Stimulated activated naive CD8-positive, alpha-beta T cell treated with anti-CD3 and anti-CD28 coated beads, Interleukin-15, Interleukin-2, amounts not matched to agents 100 ng/mL and 50 ng/mL, for 24 hours (primary cell): ENCODE results near the gene PRKN.
A peak's percentile ranks its signal among the peaks of the same experiment; 100 is the strongest.

Source experiments
- H3K27ac Mint-ChIP-seq: one replicate; pipeline ENCODE4 v1.8.0; 2021; ENCODE audit warnings: mild to moderate bottlenecking, mixed read lengths
- H3K27me3 Mint-ChIP-seq: one replicate; pipeline ENCODE4 v1.8.0; 2021; ENCODE audit warnings: mixed read lengths
- H3K36me3 Mint-ChIP-seq: one replicate; pipeline ENCODE4 v1.8.0; 2021; ENCODE audit warnings: low read depth, mixed read lengths
- H3K4me1 Mint-ChIP-seq: one replicate; pipeline ENCODE4 v1.8.0; 2021; ENCODE audit warnings: low read depth, mixed read lengths
- H3K4me3 Mint-ChIP-seq: one replicate; pipeline ENCODE4 v1.8.0; 2021; ENCODE audit warnings: mild to moderate bottlenecking, mixed read lengths
- H3K9me3 Mint-ChIP-seq: one replicate; pipeline ENCODE4 v1.8.0; 2021; ENCODE audit warnings: mixed read lengths

PRKN gene

DNA sequence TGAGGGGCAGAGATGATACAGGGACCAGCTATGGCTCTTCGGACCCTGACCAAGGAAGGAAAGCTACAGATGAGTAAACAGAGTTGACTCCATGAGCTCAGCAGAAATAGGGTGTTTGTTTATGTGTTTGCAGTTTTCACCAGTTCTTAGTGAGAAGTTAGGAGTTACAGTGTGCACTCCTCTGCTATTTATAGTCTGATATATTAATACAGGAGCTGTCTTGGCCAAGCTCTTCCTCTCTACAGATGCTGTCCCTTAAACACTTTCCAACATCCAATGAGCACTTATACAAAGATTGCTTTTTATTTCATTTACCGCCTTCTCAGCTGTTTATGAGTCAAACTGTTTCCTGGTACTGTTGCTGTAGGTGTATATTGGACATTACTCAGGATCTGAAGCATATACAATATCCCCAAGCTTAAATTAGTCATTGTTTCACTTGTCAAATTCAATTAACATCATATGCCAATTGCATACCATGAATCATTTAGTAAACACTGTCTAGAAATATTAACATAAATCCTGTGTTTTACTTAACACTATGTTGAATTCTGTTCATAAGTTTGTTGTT lies 618.0 kb downstream of the PRKN start:
- peaks cover 16% of the 10 kb centered on the region for H3K9me3 Mint-ChIP-seq
- no peaks in the 10 kb centered on the region for H3K27me3 Mint-ChIP-seq
- H3K27ac Mint-ChIP-seq: no peak overlapping the region
- H3K4me1 Mint-ChIP-seq: no peaks in the 10 kb centered on the region
- H3K4me3 Mint-ChIP-seq: no peak overlapping the region
- no peaks in the 10 kb centered on the region for H3K36me3 Mint-ChIP-seq

DNA sequence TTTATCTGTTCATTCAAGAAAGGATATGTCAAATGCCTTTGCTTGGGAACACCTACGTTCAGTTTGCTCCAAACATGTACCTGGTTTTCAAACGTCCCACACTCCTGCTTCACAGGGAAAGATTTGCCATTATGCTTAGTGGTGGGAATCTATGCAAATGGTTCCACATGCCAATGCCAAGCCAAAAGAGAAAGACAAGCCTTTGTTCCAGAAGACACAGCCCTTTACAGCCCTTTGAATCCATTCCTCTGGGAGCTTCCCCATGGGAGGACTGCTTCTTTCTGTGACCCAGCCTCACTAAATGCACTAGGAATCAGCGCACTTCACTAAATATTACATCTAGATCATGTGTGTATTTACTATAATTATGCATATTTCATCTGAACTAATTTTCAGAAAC lies 619.5 kb downstream of the PRKN start:
- no peaks in the 10 kb centered on the region for H3K4me1 Mint-ChIP-seq
- no peaks in the 10 kb centered on the region for H3K27me3 Mint-ChIP-seq
- H3K27ac Mint-ChIP-seq: no peak overlapping the region
- H3K36me3 Mint-ChIP-seq: no peaks in the 10 kb centered on the region
- no peak overlapping the region for H3K4me3 Mint-ChIP-seq
- H3K9me3 Mint-ChIP-seq: peaks cover 11% of the 10 kb centered on the region

DNA sequence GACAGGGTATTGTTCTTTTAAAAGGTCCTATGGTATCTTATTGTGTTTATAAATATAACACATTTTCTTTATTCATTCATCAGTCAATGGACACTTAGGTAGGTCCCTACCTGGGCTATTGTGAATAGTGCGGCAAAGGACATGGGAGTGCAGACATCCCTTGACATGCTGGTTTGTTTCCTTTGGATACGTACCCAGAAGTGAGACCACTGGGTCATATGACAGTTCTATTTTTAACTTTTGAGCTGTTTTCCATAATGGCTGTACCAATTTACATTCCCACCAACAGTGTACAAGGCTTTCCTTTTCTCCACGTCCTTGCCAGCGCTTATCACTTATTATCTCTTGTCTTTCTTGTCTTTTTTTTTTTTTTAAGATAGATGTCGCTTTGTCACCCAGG lies 627.5 kb downstream of the PRKN start:
- no peaks in the 10 kb centered on the region for H3K27me3 Mint-ChIP-seq
- peaks cover 3% of the 10 kb centered on the region for H3K9me3 Mint-ChIP-seq
- H3K4me3 Mint-ChIP-seq: peak overlapping the region; percentile 30
- peaks cover 5% of the 10 kb centered on the region for H3K4me1 Mint-ChIP-seq
- H3K27ac Mint-ChIP-seq: peak overlapping the region; percentile 67
- H3K36me3 Mint-ChIP-seq: no peaks in the 10 kb centered on the region

DNA sequence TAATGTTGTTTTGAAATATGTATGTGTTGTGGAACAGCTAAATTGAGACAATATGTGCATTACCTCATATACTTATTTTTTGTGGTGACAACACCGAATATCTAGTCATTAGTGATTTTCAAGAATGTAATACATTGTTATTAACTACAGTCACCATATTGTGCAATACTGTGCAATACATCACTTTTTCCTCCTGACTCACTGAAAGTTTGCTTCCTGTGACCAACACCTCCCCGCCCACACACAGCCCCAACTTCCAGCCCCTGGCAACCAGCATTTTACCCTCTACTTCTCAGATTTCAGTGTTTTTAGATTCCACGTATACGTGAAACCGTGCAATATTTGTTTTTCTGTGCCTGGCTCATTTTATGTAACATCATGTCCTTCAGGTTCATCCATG lies 627.9 kb downstream of the PRKN start:
- Mint-ChIP-seq H3K9me3 (peaks cover 6% of the 10 kb centered on the region), H3K36me3 (no peaks in the 10 kb centered on the region), H3K4me3 (peak overlapping the region; percentile 30), H3K4me1 (peaks cover 5% of the 10 kb centered on the region), H3K27ac (peak overlapping the region; percentile 67), H3K27me3 (no peaks in the 10 kb centered on the region)

DNA sequence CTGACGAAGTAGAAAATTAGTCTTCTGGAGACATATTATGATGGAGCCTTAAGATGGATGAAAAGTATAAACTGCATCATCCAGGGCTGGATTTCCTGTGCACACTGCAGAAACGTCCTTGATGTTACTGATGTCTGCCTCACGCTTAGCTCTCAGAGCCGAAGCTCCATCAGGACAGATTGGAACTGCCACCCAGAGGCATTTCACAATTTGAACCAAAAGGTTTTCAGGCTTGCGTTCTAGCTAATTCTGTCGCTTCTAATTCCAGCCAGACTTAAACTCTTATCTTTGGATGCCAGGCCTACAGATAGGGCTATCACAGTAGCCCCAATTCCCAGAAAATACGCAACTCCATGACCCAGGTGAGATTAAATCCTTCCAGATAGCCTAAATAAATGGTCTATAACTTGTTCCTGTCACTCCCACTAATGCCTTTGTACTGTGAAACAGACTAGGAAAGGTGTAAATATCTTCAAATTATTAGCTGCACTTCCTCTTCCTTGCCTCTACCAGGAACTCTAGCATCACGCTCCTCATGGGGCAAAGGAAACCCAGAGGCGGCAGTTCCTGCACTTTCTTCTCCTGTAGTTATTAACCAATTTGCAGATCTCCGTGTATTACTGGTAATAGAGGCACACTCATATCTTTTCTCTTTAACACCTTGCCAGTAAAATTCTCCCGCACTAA lies 634.6 kb downstream of the PRKN start:
- H3K36me3 Mint-ChIP-seq: no peaks in the 10 kb centered on the region
- no peak overlapping the region for H3K4me3 Mint-ChIP-seq
- H3K27me3 Mint-ChIP-seq: no peaks in the 10 kb centered on the region
- H3K4me1 Mint-ChIP-seq: no peaks in the 10 kb centered on the region
- peaks cover 12% of the 10 kb centered on the region for H3K9me3 Mint-ChIP-seq
- H3K27ac Mint-ChIP-seq: no peak overlapping the region

DNA sequence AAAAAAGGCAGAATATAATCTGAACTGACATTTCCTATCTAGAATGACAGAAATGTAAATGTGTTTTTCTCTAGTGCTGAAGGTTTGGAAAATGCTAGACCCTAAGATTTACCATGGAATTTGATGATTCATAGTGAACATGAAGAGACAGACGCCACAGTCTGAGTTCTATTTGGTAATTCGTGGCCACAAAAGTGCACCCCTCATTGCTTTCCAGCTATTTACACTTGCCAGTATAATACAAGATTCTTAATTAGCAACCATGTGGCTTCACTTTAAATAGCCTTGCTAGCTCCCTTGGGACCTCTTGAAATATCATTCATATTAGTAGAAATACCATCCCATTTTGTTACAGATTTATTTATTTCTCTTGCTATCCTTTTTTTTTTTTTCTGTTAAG lies 636.8 kb downstream of the PRKN start:
- no peaks in the 10 kb centered on the region for H3K4me1 Mint-ChIP-seq
- H3K4me3 Mint-ChIP-seq: no peak overlapping the region
- no peak overlapping the region for H3K27ac Mint-ChIP-seq
- H3K36me3 Mint-ChIP-seq: no peaks in the 10 kb centered on the region
- peaks cover 15% of the 10 kb centered on the region for H3K9me3 Mint-ChIP-seq
- no peaks in the 10 kb centered on the region for H3K27me3 Mint-ChIP-seq

- Mint-ChIP-seq H3K27ac (no peak overlapping the region), H3K36me3 (no peaks in the 10 kb centered on the region), H3K27me3 (no peaks in the 10 kb centered on the region), H3K4me1 (no peaks in the 10 kb centered on the region), H3K4me3 (no peak overlapping the region), H3K9me3 (peaks cover 10% of the 10 kb centered on the region)
Observed at GRCh38 chr6:162088091-162088490, 639.5 kb downstream of the PRKN start.

- no peaks in the 10 kb centered on the region for H3K4me1 Mint-ChIP-seq
- no peaks in the 10 kb centered on the region for H3K36me3 Mint-ChIP-seq
- no peaks in the 10 kb centered on the region for H3K27me3 Mint-ChIP-seq
- peaks cover 20% of the 10 kb centered on the region for H3K9me3 Mint-ChIP-seq
- no peak overlapping the region for H3K4me3 Mint-ChIP-seq
- no peak overlapping the region for H3K27ac Mint-ChIP-seq
Observed at GRCh38 chr6:162085561-162085960, 642.0 kb downstream of the PRKN start.

DNA sequence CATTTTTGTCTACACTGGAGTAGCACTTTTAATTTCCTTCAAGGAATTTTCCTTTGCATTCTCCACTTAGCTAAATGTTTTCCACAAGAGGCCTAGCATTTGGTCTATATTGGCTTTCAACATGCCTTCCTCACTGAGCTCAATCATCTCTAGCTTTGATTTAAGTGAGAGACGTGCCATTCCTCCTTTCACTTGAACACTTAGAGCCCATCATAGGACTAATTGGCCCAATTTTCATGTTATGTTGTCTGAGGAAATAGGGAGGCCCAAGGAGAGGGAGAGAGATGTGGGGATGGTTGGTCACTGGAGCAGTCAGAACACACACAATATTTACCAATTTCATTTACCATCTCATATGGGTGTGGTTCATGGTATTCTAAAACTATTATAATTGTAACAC lies 645.0 kb downstream of the PRKN start:
- H3K9me3 Mint-ChIP-seq: peaks cover 22% of the 10 kb centered on the region
- no peaks in the 10 kb centered on the region for H3K36me3 Mint-ChIP-seq
- H3K4me1 Mint-ChIP-seq: no peaks in the 10 kb centered on the region
- no peak overlapping the region for H3K27ac Mint-ChIP-seq
- H3K27me3 Mint-ChIP-seq: no peaks in the 10 kb centered on the region
- H3K4me3 Mint-ChIP-seq: no peak overlapping the region

GRCh38 chr6:162078667-162079066 lies 648.9 kb downstream of the PRKN start:
- Mint-ChIP-seq H3K27ac (no peak overlapping the region), H3K4me1 (no peaks in the 10 kb centered on the region), H3K4me3 (no peak overlapping the region), H3K27me3 (no peaks in the 10 kb centered on the region), H3K36me3 (no peaks in the 10 kb centered on the region), H3K9me3 (peaks cover 22% of the 10 kb centered on the region)

DNA sequence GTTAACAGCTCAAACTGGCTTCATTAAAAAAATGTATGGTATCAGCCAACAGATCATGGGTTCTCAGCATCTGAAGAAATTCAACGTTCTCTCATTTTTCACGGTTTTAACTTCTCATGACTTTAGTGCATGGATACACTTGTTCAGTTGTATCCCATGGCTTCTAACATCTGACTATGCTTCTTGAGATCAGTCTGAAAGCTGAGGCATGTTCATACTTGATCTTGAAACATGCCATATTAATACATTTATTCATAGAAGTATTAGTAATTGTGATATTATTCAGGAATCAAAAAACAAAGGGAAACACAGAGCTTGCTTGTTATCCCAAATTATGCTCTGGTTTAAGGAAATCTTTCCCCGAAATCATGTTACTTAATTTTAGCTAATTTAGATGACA lies 649.4 kb downstream of the PRKN start:
- Mint-ChIP-seq H3K27ac (no peak overlapping the region), H3K36me3 (no peaks in the 10 kb centered on the region), H3K9me3 (peaks cover 22% of the 10 kb centered on the region), H3K4me3 (no peak overlapping the region), H3K4me1 (no peaks in the 10 kb centered on the region), H3K27me3 (no peaks in the 10 kb centered on the region)

DNA sequence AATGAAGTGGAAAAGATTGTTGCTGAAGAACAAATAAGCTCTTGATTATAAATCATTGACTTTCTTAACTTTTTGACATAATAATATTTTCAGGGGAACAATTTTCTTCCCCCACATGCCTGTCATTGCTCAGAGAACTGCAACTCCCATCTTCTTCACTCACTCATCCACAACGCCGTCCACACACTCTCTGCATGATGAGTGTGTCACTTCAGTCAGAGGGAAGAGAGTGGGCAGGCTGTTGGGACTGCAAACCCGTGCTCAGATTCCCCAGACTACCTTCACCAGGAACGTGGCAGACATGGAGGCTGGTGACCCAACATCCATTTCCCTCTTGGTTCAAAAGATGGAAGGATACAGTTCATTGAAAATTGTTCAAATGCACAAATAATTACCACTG lies 650.8 kb downstream of the PRKN start:
- no peaks in the 10 kb centered on the region for H3K36me3 Mint-ChIP-seq
- H3K4me1 Mint-ChIP-seq: no peaks in the 10 kb centered on the region
- peaks cover 22% of the 10 kb centered on the region for H3K9me3 Mint-ChIP-seq
- no peaks in the 10 kb centered on the region for H3K27me3 Mint-ChIP-seq
- no peak overlapping the region for H3K27ac Mint-ChIP-seq
- H3K4me3 Mint-ChIP-seq: no peak overlapping the region

GRCh38 chr6:162074641-162075275 lies 652.8 kb downstream of the PRKN start:
- H3K4me3 Mint-ChIP-seq: no peak overlapping the region
- H3K4me1 Mint-ChIP-seq: no peaks in the 10 kb centered on the region
- no peaks in the 10 kb centered on the region for H3K27me3 Mint-ChIP-seq
- peaks cover 17% of the 10 kb centered on the region for H3K9me3 Mint-ChIP-seq
- H3K27ac Mint-ChIP-seq: no peak overlapping the region
- H3K36me3 Mint-ChIP-seq: no peaks in the 10 kb centered on the region

DNA sequence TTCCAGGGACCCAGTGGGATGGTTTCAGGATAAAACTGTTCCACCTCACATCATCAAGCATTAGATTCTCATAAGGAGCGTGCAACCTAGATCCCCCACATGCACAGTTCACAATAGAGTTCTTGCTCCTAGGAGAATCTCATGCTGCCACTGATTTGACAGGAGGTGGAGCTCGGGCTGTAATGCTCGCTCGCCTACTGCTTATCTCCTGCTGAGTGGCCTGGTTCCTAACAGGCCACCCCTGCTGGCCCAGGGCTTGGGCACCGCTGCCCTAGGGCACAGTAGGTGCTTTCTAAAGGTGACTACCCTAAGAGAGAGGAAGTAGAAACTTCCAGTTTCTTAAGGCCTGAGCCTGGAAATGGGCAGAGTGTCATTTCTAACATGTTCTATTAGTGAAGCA lies 656.9 kb downstream of the PRKN start:
- H3K4me1 Mint-ChIP-seq: no peaks in the 10 kb centered on the region

DNA sequence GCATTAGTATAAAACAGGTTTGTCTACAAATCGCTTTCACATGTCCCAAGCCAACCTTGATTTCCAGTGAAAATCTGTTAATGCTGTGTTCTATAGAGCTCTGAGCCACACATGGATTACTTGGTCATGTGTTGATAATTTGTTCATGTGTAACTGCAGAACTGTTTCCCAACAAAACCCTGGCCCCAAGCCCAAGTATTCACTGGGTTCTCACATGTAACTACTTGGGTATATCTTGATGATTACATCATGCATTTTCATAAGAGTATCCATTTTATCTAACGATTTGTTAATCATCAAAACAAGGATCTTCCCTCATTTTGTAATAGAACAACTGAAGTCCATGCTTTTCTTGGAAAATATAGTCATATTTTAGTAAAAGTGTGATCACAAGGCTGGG lies 657.6 kb downstream of the PRKN start:
- Mint-ChIP-seq H3K27ac (no peak overlapping the region), H3K9me3 (peaks cover 41% of the 10 kb centered on the region), H3K27me3 (no peaks in the 10 kb centered on the region), H3K4me1 (no peaks in the 10 kb centered on the region), H3K4me3 (no peak overlapping the region), H3K36me3 (no peaks in the 10 kb centered on the region)

More for the DNA sequence above, 656.9 kb downstream of the PRKN start:
- Mint-ChIP-seq H3K9me3 (peaks cover 41% of the 10 kb centered on the region), H3K36me3 (no peaks in the 10 kb centered on the region), H3K4me3 (no peak overlapping the region), H3K27ac (no peak overlapping the region), H3K27me3 (no peaks in the 10 kb centered on the region)

GRCh38 chr6:162068340-162068739 lies 659.2 kb downstream of the PRKN start:
- Mint-ChIP-seq H3K9me3 (peaks cover 36% of the 10 kb centered on the region), H3K4me1 (no peaks in the 10 kb centered on the region), H3K27ac (no peak overlapping the region), H3K36me3 (no peaks in the 10 kb centered on the region), H3K27me3 (no peaks in the 10 kb centered on the region), H3K4me3 (no peak overlapping the region)
